ENCODE measurements around the gene KRTAP10-8. TPM values are rescaled to one million over a fixed set of nuclear protein-coding genes. Genes with fewer than 3 reads are reported as not detected.

KRTAP10-8 gene
- total and polyA plus RNA-seq, 2 of the 4 experiments (the other 2 are of a cell fraction): not detected

GRCh38 chr21:44585892-44586291 is 26.0 kb upstream of the KRTAP10-8 start:
- no peak overlapping the region for H4K5ac ChIP-seq (ENCODE audit: low read depth, low read length)
- no peak overlapping the region for H3K4me2 ChIP-seq (ENCODE audit: low read depth, low read length)
- dilution Hi-C loops (cut with HindIII; ENCODE audit: low sequenced_read_pairs, unreplicated experiment): no loop called here
- no peaks in the 10 kb centered on the region for H4K20me1 ChIP-seq (ENCODE audit: insufficient read depth, low read length)
- H2BK20ac ChIP-seq (ENCODE audit: low read depth, low read length): no peak overlapping the region
- TF ChIP-seq BHLHE40 (IDR thresholded peaks at IDR 0.05; ENCODE audit: low read depth, low read length) (no peak), RAD21 (IDR thresholded peaks at IDR 0.05; ENCODE audit: low read length) (no peak), CHD1 (IDR thresholded peaks at IDR 0.05; ENCODE audit: low read depth, low read length) (no peak), RFX5 (IDR thresholded peaks at IDR 0.05; ENCODE audit: low read depth, low read length) (no peak)
- ChIA-PET CTCF (no interaction called here), POLR2A (ENCODE audit: unreplicated experiment) (no interaction called here)
- H3K9ac ChIP-seq (ENCODE audit: low read depth, low read length): no peak overlapping the region
- no peak overlapping the region for H2BK5ac ChIP-seq (ENCODE audit: low read depth, low read length, poor library complexity, severe bottlenecking)
- peaks cover 3% of the 10 kb centered on the region for H3K9me3 ChIP-seq (ENCODE audit: control insufficient read depth, insufficient read depth, low read length)
- H3K56ac ChIP-seq (ENCODE audit: extremely low read depth, insufficient read depth, low read length): no peak overlapping the region
- no peak overlapping the region for H3K27ac ChIP-seq (ENCODE audit: insufficient read depth, low read length)
- H2BK120ac ChIP-seq (ENCODE audit: low read depth, low read length): no peak overlapping the region
- peaks cover 3% of the 10 kb centered on the region; the same call in 1 of the 2 replicates for H3K27me3 ChIP-seq (ENCODE audit: control insufficient read depth, insufficient read depth, low read length)
- no peak overlapping the region for H4K8ac ChIP-seq (ENCODE audit: low read depth in 2 of 2, low read length in 2 of 2)
- intact Hi-C loops (cut with micrococcal nuclease): no loop called here
- ATAC-seq (ENCODE audit: low read depth) (no peak), DNase-seq (no peak)
- no peak overlapping the region for H4K91ac ChIP-seq (ENCODE audit: insufficient read depth, low read depth, low read length)
- no peak overlapping the region for H2AFZ ChIP-seq (replicated peaks; ENCODE audit: low read length, poor library complexity)
- no peak overlapping the region for H3K23ac ChIP-seq (ENCODE audit: low read depth, low read length)
- no peak overlapping the region for H3K14ac ChIP-seq (replicated peaks; ENCODE audit: low read depth, low read length)
- no peak overlapping the region for H3K4me3 ChIP-seq (ENCODE audit: insufficient read depth, low read depth, low read length)
- H2BK15ac ChIP-seq (ENCODE audit: low read depth, low read length): no peak overlapping the region
- in situ Hi-C loops (cut with MboI; ENCODE audit: low sequenced_read_pairs): no loop called here
- no peaks in the 10 kb centered on the region for H3K79me1 ChIP-seq (ENCODE audit: low read depth in 1 of 2, low read length in 2 of 2)
- H3K18ac ChIP-seq (ENCODE audit: low read depth, low read length): no peak overlapping the region
- no TSS peak for BruUV-seq (replicated peaks)
- 17% methylated on average over 1 of the region's 3 CpGs; no CpG with 5 or more reads in 1 of the 2 experiments for WGBS, 2 experiments (ENCODE audit: extremely low coverage in 2 of 2, insufficient read length in 1 of 2)
- no peak overlapping the region for H2AK9ac ChIP-seq (replicated peaks; ENCODE audit: low read depth, low read length, poor library complexity)
- H3K4me1 ChIP-seq (ENCODE audit: control insufficient read depth, insufficient read depth, low read length): no peaks in the 10 kb centered on the region
- H3K36me3 ChIP-seq (ENCODE audit: control insufficient read depth, insufficient read depth, low read length): no peaks in the 10 kb centered on the region
- no peak overlapping the region for H2AK5ac ChIP-seq (ENCODE audit: low read depth, low read length)
- no peaks in the 10 kb centered on the region for H3K9me1 ChIP-seq (ENCODE audit: insufficient read depth, low read length)
- H3K4ac ChIP-seq (ENCODE audit: low read depth, low read length): no peak overlapping the region

Measured in IMR-90 (cell line).